HepG2 (cell line): ENCODE results near the gene PLA2G4D. TPM values are rescaled to one million over a fixed set of nuclear protein-coding genes. Genes with fewer than 3 reads are reported as not detected.

Experiments
- ATAC-seq: fragments of 200-7000 bp; cut with Tn5 transposase; 3 replicates; pipeline ENCODE4 v1.9.1; 2020; ENCODE audit warnings: mild to moderate bottlenecking, moderate library complexity
- BruUV-seq: library from RNA; stranded (reverse); fragments of 400-500 nt; replicated peaks from 2 replicates; lab custom pipeline; 2021; lab: Mats Ljungman, UMichigan
- CTCF ChIA-PET: fragments of 300-600 bp; formaldehyde crosslinking; extraction: SDS; loops from one replicate; lab custom pipeline; 2021; ENCODE audit warnings: low total read pairs, inconsistent platforms, low intra/inter-chr PET ratio; lab: Yijun Ruan, JAX
- POLR2A ChIA-PET: fragments of 350-600 bp; sonication (Branson Sonifier 250); formaldehyde crosslinking; loops from one replicate; lab custom pipeline; 2020; ENCODE audit warnings: antibody characterized with exemption, inconsistent platforms; lab: Yijun Ruan, JAX
- DNase-seq: peaks from one replicate; pipeline ENCODE4 v3.0.0-alpha.2; 2015; ENCODE audit warnings: low spot score
- FAIRE-seq: peaks from 3 replicates; lab custom pipeline; 2011; peaks lifted over from hg19 to GRCh38; lab: Jason Lieb, UNC
- H2AFZ ChIP-seq: one replicate; pipeline ENCODE4 v1.6.1; 2011; ENCODE audit warnings: low read length, inconsistent platforms
- H3K27ac ChIP-seq: fragments of 300-600 bp; 3 replicates; pipeline ENCODE4 v1.8.0; 2011; ENCODE audit warnings: mixed run types, mild to moderate bottlenecking, mixed read lengths, low read length, inconsistent platforms; ENCODE audit not compliant: insufficient read depth; ENCODE audit errors: extremely low read length
- H3K27me3 ChIP-seq, 2 experiments: fragments of 200-600 bp in 1 of 2; 2 replicates in 1 of 2; 3 replicates in 1 of 2; pipeline versions ENCODE4 v1.6.0 to v1.8.0; 2011; ENCODE audit warnings: low read length in 2 of 2, mild to moderate bottlenecking in 2 of 2, moderate library complexity in 2 of 2, inconsistent platforms in 1 of 2; ENCODE audit not compliant: insufficient read depth in 2 of 2, control insufficient read depth in 1 of 2
- H3K36me3 ChIP-seq, 2 experiments: fragments of 200-600 bp in 1 of 2; replicated peaks in 1 of 2; 2 replicates in 1 of 2; 3 replicates in 1 of 2; pipeline versions ENCODE4 v1.5.1 to v1.8.0; 2011; ENCODE audit warnings: low read length in 2 of 2, inconsistent platforms in 1 of 2; ENCODE audit not compliant: insufficient read depth in 2 of 2, control insufficient read depth in 1 of 2
- H3K4me1 ChIP-seq: 2 replicates; pipeline ENCODE4 v1.5.1; 2012; ENCODE audit warnings: low read length, inconsistent platforms; ENCODE audit not compliant: insufficient read depth
- H3K4me2 ChIP-seq: 2 replicates; pipeline ENCODE4 v1.6.0; 2011; ENCODE audit warnings: low read depth, low read length, inconsistent platforms
- H3K4me3 ChIP-seq, 3 experiments: fragments of 200-600 bp in 1 of 3; sonication (generic), shearing (Covaris generic) in 1 of 3; replicated peaks in 1 of 3; 2 replicates each; pipeline ENCODE4 v1.5.1; 2011 to 2016; ENCODE audit warnings: low read length in 3 of 3, inconsistent platforms in 2 of 3, low read depth in 2 of 3, mild to moderate bottlenecking in 2 of 3, control low read depth in 1 of 3, mixed read lengths in 1 of 3; ENCODE audit not compliant: insufficient read depth in 1 of 3
- H3K79me2 ChIP-seq: one replicate; pipeline ENCODE4 v1.6.1; 2011; ENCODE audit warnings: low read length, inconsistent platforms; ENCODE audit not compliant: insufficient read depth
- H3K9ac ChIP-seq: 2 replicates; pipeline ENCODE4 v1.6.0; 2011; ENCODE audit warnings: mild to moderate bottlenecking, low read depth, low read length, inconsistent platforms; ENCODE audit not compliant: insufficient read depth
- H3K9me3 ChIP-seq: 2 replicates; pipeline ENCODE4 v1.5.1; 2012; ENCODE audit warnings: mild to moderate bottlenecking, low read length
- H4K20me1 ChIP-seq: 2 replicates; pipeline ENCODE4 v1.6.0; 2011; ENCODE audit warnings: inconsistent platforms, mild to moderate bottlenecking, low read length, moderate library complexity; ENCODE audit not compliant: insufficient read depth
- ETV5 ChIP-seq: IDR thresholded peaks from 2 replicates; pipeline ENCODE4 v1.6.1; 2018; ENCODE audit warnings: missing biosample characterization, missing genetic modification reagents, inconsistent platforms, borderline replicate concordance
- HDAC2 ChIP-seq: sonication (generic); formaldehyde crosslinking; IDR thresholded peaks from 2 replicates; pipeline ENCODE4 v1.4.0; 2020; ENCODE audit warnings: missing genetic modification reagents
- NCOA2 ChIP-seq: sonication (generic); formaldehyde crosslinking; IDR thresholded peaks from 2 replicates; pipeline ENCODE4 v1.8.0; 2022; ENCODE audit warnings: inconsistent platforms
- PREB ChIP-seq: sonication (generic); formaldehyde crosslinking; IDR thresholded peaks from 2 replicates; pipeline ENCODE4 v1.4.0; 2020; ENCODE audit warnings: missing genetic modification reagents
- SOX13 ChIP-seq, 3 experiments: fragments of 450-650 bp in 1 of 3; sonication (generic) in 1 of 3; formaldehyde crosslinking in 1 of 3; IDR thresholded peaks in 2 of 3; conservative IDR thresholded peaks in 1 of 3; 2 replicates each; pipeline versions ENCODE4 v1.5.0 to v1.6.1; 2016 to 2020; ENCODE audit warnings: antibody characterized with exemption in 1 of 3, mild to moderate bottlenecking in 1 of 3, missing compliant biosample characterization in 1 of 3, missing genetic modification reagents in 1 of 3, moderate library complexity in 1 of 3
- YY1 ChIP-seq: IDR thresholded peaks from 2 replicates; pipeline ENCODE4 v1.6.1; 2011; ENCODE audit warnings: low read length, low read depth, moderate library complexity, mild to moderate bottlenecking; ENCODE audit not compliant: insufficient read depth, insufficient replicate concordance
- ZFY ChIP-seq: sonication (generic); formaldehyde crosslinking; IDR thresholded peaks from 2 replicates; pipeline ENCODE4 v1.4.0; 2020; ENCODE audit warnings: missing genetic modification reagents
- ZNF280B ChIP-seq: sonication (generic); formaldehyde crosslinking; IDR thresholded peaks from 2 replicates; pipeline ENCODE4 v1.5.0; 2020; ENCODE audit warnings: missing genetic modification reagents, mild to moderate bottlenecking, borderline replicate concordance
- ZNF580 ChIP-seq: IDR thresholded peaks from 2 replicates; pipeline ENCODE4 v1.6.1; 2016; ENCODE audit warnings: low read depth, borderline replicate concordance
- ZNF710 ChIP-seq: sonication (generic); formaldehyde crosslinking; IDR thresholded peaks from 2 replicates; pipeline ENCODE4 v1.5.0; 2020; ENCODE audit warnings: mild to moderate bottlenecking, missing genetic modification reagents, borderline replicate concordance
- WGBS: methylation state at CpG from one replicate; pipeline ENCODE4 v1.1.6; 2017; ENCODE audit warnings: low lambda C conversion rate; 5-methylcytosine and 5-hydroxymethylcytosine counted together
- in situ Hi-C: cut with HindIII; loops from 2 replicates; pipeline ENCODE4 v1.10.0; 2017; ENCODE audit warnings: low pct_unique_long_range_greater_than_20kb; ENCODE audit not compliant: extremely low pct_ligation_motif_present
- intact Hi-C: fragments of 100-400 bp; cut with micrococcal nuclease; formaldehyde crosslinking; loops from one replicate; pipeline ENCODE4 v1.10.0; 2022; ENCODE audit not compliant: unreplicated experiment
- polyA plus RNA-seq, 8 experiments: library from polyadenylated mRNA; depleted of rRNA in 3 of 8; stranded (reverse) in 7 of 8; unstranded in 1 of 8; fragments of >200 nt; fragmentation: Illumina TruSeq in 4 of 8; extraction: Trizol in 4 of 8; gene quantifications; 2 replicates each; pipeline versions ENCODE4 v1.2.1 to v1.2.3, GENCODE V29; 2011 to 2016; ENCODE audit warnings: low read depth in 4 of 8, missing spikeins in 1 of 8, mixed read lengths in 1 of 8; ENCODE audit not compliant: insufficient read depth in 1 of 8
- total RNA-seq, 5 experiments: library from RNA; depleted of rRNA; stranded (reverse); fragments of >200 nt; fragmentation: Illumina TruSeq; extraction: Trizol; gene quantifications; 2 replicates each; pipeline ENCODE4 v1.2.3, GENCODE V29; 2016; ENCODE audit warnings: low read depth in 1 of 5
- TF ChIP-seq, protein P1 (sequence below): sonication (generic); formaldehyde crosslinking; IDR thresholded peaks from 2 replicates; pipeline ENCODE4 v1.4.0; 2020; ENCODE audit warnings: missing genetic modification reagents, mild to moderate bottlenecking, borderline replicate concordance

PLA2G4D gene
- total and polyA plus RNA-seq, 2 of the 13 experiments (the other 11 are each of a cell fraction or from before 2014, with no cell fraction given): 0.04 to 0.21 TPM

DNA sequence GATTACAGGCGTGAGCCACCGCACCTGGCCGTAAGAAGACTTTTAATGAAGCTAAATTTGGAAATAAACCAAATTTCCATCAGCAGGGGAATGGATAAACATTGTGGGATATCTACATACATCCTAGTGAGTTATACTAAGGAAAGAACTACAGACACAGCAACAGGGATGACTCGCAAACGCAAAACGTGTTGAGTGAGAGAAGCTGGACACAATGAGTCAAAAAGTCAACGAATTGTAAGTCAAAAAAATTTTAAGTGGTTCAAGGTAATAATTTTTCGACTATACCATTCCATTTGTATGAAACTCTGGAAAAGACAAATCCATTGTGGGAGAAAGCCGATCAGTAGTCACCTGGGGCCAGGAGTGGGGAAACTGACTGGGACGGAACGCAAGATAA is 42.2 kb upstream of the PLA2G4D start (continued):
- no peak for TF ChIP-seq PREB
- TF ChIP-seq NCOA2 (CRISPR knock-in tag): no peak
- TF ChIP-seq ZFY (CRISPR knock-in tag): no peak
- TF ChIP-seq SOX13 (IDR thresholded peaks at IDR 0.05): no peak
- TF ChIP-seq SOX13 (CRISPR knock-in tag; conservative IDR thresholded peaks at IDR 0.05 in 1 of 2, IDR thresholded peaks at IDR 0.05 in 1 of 2): no peak
- no peak for TF ChIP-seq ZNF710 (CRISPR knock-in tag)
- TF ChIP-seq ZNF580: no peak

DNA sequence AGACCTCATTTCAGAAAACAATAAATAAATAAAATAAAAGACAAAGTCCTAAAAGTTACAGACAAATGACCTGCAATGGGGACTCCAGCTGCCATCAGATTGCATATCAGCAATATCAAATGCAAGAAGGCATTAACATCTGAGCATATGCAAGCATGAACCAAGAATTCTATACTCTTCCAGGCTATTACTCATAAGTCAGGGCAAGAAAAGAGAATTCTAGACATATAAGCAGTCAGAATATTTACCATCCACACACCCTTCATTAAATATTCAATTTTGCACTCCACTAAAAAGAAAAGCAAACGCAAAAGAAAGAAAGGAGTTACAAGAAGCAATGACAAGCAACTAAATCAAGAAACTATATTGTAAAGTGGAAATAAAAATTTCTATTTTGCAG is 41.0 kb upstream of the PLA2G4D start:
- Histone ChIP-seq H3K27ac (no peak overlapping the region), H3K4me1 (peaks cover 67% of the 10 kb centered on the region), H3K9ac (no peak overlapping the region), H2AFZ (no peak overlapping the region), H3K9me3 (peaks cover 24% of the 10 kb centered on the region), H3K79me2 (no peaks in the 10 kb centered on the region), H4K20me1 (no peaks in the 10 kb centered on the region), H3K4me3 (no peak overlapping the region), H3K4me2 (no peak overlapping the region), H3K36me3 (no peaks in the 10 kb centered on the region), H3K27me3 (0 out of 5 replicates have a peak, but pooled peaks cover 2 to 7% of the 10 kb centered on the region in 2 experiments)
- POLR2A ChIA-PET: no interaction called here
- BruUV-seq: no TSS peak
- ATAC-seq: no peak
- 94% methylated on average over 1 of the region's 1 CpG for WGBS
- FAIRE-seq: no peak
- intact Hi-C loops (loop anchor here (5.0 kb wide), 1 partner anchor 68 kb away; no protein-coding TSS in a partner anchor), in situ Hi-C loops (loop anchor here (5.0 kb wide), 2 partner anchors 68 to 148 kb away; no protein-coding TSS in a partner anchor)
- CTCF ChIA-PET: no interaction called here
- no peak for DNase-seq
- TF ChIP-seq ZNF280B (CRISPR knock-in tag) (no peak), YY1 (no peak), HDAC2 (CRISPR knock-in tag) (no peak), ETV5 (CRISPR knock-in tag) (no peak)
- TF ChIP-seq, protein P1, sequence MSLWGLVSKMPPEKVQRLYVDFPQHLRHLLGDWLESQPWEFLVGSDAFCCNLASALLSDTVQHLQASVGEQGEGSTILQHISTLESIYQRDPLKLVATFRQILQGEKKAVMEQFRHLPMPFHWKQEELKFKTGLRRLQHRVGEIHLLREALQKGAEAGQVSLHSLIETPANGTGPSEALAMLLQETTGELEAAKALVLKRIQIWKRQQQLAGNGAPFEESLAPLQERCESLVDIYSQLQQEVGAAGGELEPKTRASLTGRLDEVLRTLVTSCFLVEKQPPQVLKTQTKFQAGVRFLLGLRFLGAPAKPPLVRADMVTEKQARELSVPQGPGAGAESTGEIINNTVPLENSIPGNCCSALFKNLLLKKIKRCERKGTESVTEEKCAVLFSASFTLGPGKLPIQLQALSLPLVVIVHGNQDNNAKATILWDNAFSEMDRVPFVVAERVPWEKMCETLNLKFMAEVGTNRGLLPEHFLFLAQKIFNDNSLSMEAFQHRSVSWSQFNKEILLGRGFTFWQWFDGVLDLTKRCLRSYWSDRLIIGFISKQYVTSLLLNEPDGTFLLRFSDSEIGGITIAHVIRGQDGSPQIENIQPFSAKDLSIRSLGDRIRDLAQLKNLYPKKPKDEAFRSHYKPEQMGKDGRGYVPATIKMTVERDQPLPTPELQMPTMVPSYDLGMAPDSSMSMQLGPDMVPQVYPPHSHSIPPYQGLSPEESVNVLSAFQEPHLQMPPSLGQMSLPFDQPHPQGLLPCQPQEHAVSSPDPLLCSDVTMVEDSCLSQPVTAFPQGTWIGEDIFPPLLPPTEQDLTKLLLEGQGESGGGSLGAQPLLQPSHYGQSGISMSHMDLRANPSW: no peak
